Measurements from ENCODE around the gene TERT. TPM values are rescaled to one million over a fixed set of nuclear protein-coding genes. Genes with fewer than 3 reads are reported as not detected.

The TERT gene
- total RNA-seq, 4 donors from 2014 or later, result not detected

DNA sequence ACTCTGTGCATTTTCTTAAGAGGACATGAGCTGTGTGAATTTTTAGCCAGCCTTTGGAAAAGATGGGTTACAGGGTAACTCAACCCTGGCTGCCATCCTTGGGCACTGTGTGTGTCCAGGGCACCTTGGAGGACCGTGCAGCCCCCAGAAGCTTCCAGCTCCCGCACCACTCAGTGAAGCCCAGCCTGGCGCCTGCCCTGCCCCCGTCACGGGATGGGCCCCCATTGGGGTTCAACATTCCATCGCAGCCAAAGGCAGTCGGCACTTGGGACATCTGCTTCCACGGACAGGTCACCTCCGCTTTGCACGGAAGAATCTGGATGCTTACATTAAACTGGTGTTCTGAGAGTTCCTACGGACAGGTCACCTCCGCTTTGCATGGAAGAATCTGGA lies 71.6 kb downstream of the TERT start:
- Histone ChIP-seq H3K9me3 (no peaks in the 10 kb centered on the region), H3K4me1 (no peaks in the 10 kb centered on the region), H3K27me3 (peaks cover 37% of the 10 kb centered on the region), H3K4me3 (no peak overlapping the region), H3K27ac (no peak overlapping the region), H3K36me3 (no peaks in the 10 kb centered on the region)
- DNase-seq (ENCODE audit: low spot score in 2 of 2), result no peak
- WGBS, result 87% methylated on average over 6 of the region's 12 CpGs
- TF ChIP-seq EP300 (IDR thresholded peaks at IDR 0.05) (no peak), POLR2AphosphoS5 (IDR thresholded peaks at IDR 0.05) (no peak)

DNA sequence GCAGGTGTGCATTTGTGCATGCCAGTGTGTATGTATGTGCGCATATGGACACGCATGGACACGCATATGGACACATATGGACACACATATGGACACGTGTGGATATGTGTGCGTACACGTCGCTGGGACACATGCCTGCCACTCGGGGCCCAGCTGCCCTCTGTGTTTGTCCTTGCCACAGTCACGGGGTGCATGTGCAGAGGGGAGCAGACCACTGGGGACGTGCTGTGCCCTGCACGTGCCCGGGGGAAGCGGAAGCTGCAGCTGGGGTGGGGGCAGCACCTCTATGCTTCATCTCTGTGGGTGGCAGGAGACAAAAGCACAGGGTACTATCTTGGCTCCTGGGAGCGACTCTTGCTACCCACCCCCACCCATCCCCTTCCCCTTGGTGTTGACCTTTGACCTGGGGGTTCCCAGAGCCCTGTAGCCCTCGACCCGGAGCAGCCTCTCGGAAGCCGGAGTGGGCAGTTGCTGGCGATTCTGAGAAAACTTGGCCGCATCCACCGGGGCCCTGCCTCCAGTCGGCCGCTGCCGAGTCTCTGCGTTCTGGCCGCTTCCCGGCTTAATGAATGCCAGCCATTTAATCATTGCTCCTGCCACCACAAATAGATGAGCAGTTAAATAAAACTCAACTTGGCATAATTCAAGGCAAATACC lies 72.1 kb downstream of the TERT start:
- WGBS, result 77% methylated on average over 13 of the region's 27 CpGs
- no peak for DNase-seq (ENCODE audit: low spot score in 2 of 2)
- Histone ChIP-seq H3K36me3 (no peaks in the 10 kb centered on the region), H3K4me3 (no peak overlapping the region), H3K9me3 (no peaks in the 10 kb centered on the region), H3K27ac (no peak overlapping the region), H3K27me3 (peaks cover 37% of the 10 kb centered on the region), H3K4me1 (no peaks in the 10 kb centered on the region)
- no peak for TF ChIP-seq EP300 (IDR thresholded peaks at IDR 0.05)
- TF ChIP-seq, protein P1, sequence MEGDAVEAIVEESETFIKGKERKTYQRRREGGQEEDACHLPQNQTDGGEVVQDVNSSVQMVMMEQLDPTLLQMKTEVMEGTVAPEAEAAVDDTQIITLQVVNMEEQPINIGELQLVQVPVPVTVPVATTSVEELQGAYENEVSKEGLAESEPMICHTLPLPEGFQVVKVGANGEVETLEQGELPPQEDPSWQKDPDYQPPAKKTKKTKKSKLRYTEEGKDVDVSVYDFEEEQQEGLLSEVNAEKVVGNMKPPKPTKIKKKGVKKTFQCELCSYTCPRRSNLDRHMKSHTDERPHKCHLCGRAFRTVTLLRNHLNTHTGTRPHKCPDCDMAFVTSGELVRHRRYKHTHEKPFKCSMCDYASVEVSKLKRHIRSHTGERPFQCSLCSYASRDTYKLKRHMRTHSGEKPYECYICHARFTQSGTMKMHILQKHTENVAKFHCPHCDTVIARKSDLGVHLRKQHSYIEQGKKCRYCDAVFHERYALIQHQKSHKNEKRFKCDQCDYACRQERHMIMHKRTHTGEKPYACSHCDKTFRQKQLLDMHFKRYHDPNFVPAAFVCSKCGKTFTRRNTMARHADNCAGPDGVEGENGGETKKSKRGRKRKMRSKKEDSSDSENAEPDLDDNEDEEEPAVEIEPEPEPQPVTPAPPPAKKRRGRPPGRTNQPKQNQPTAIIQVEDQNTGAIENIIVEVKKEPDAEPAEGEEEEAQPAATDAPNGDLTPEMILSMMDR (IDR thresholded peaks at IDR 0.05), result no peak
- TF ChIP-seq POLR2AphosphoS5 (IDR thresholded peaks at IDR 0.05), result no peak

DNA sequence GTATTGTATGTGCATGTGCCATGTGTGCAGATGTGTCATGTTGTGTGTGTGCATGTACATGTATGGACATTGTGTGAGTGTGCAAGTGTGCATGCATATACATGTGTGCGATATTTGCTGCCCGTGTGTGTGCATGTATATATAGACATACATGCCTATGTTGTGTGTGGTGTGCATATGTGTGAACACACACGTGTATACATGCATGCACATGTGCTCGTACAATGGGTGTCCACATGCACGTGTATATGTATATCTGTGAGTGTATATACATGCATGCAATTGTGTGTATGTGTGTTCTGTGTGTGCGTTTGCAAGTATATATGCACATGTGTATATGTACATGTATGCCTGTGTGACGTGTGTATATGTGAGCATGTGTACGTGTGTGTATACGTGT lies 72.7 kb downstream of the TERT start:
- no peak for TF ChIP-seq POLR2AphosphoS5 (IDR thresholded peaks at IDR 0.05)
- no peak for TF ChIP-seq EP300 (IDR thresholded peaks at IDR 0.05)
- TF ChIP-seq POLR2A (IDR thresholded peaks at IDR 0.05), result no peak
- TF ChIP-seq, protein P1 (IDR thresholded peaks at IDR 0.05), result no peak
- WGBS, result 95% methylated on average over 7 of the region's 9 CpGs
- Histone ChIP-seq H3K9me3 (no peaks in the 10 kb centered on the region), H3K27ac (no peak overlapping the region), H3K4me1 (no peaks in the 10 kb centered on the region), H3K27me3 (peaks cover 40% of the 10 kb centered on the region), H3K36me3 (no peaks in the 10 kb centered on the region), H3K4me3 (no peak overlapping the region)
- no peak for DNase-seq (ENCODE audit: low spot score in 2 of 2)

DNA sequence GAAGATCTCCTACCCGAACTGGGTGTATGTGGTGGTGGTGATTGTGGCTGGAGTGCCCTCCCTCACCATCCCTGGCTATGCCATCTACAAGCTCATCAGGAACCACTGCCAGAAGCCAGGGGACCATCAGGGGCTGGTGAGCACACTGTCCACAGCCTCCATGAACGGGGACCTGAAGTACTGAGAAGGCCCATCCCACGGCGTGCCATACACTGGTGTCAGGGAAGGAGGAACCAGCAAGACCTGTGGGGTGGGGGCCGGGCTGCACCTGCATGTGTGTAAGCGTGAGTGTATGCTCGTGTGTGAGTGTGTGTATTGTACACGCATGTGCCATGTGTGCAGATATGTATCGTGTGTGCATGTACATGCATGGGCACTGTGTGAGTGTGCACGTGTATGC lies 73.1 kb downstream of the TERT start:
- 92% methylated on average over 10 of the region's 10 CpGs for whole genome bisulfite sequencing
- H3K4me3 ChIP-seq, result no peak overlapping the region
- H3K36me3 ChIP-seq, result no peaks in the 10 kb centered on the region
- H3K9me3 ChIP-seq, result no peaks in the 10 kb centered on the region
- no peak overlapping the region for H3K27ac ChIP-seq
- peaks cover 41% of the 10 kb centered on the region for H3K27me3 ChIP-seq
- H3K4me1 ChIP-seq, result no peaks in the 10 kb centered on the region
- TF ChIP-seq, protein P1 (IDR thresholded peaks at IDR 0.05), result no peak
- no peak for DNase-seq (ENCODE audit: low spot score in 2 of 2)

DNA sequence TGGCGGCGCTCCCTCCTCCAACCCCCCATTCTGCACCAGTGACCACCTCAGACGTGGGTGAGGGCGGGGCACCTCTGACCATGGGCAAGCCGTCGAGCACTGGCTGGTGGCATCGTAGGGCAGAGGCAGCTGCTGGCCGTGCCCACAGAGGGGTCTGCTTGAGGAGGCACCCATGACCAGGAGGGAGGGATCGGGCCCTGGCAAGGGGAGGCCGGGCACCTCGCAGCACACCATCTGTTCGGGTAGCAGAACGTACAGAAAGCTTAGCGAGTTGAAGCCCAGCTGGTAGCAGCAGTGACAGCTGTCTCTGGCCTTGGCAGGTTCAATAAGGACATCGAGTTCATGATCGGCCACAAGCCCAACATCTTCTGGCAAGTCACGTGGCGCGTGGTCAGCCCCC lies 74.0 kb downstream of the TERT start:
- H3K9me3 ChIP-seq, result no peaks in the 10 kb centered on the region
- WGBS, result 87% methylated on average over 10 of the region's 19 CpGs
- peaks cover 35% of the 10 kb centered on the region for H3K27me3 ChIP-seq
- no peak overlapping the region for H3K4me3 ChIP-seq
- no peak for TF ChIP-seq POLR2AphosphoS5 (IDR thresholded peaks at IDR 0.05)
- TF ChIP-seq, protein P1 (IDR thresholded peaks at IDR 0.05), result no peak
- no peak for TF ChIP-seq EP300 (IDR thresholded peaks at IDR 0.05)
- no peak for DNase-seq (ENCODE audit: low spot score in 2 of 2)
- H3K4me1 ChIP-seq, result no peaks in the 10 kb centered on the region
- H3K36me3 ChIP-seq, result no peaks in the 10 kb centered on the region
- H3K27ac ChIP-seq, result no peak overlapping the region

DNA sequence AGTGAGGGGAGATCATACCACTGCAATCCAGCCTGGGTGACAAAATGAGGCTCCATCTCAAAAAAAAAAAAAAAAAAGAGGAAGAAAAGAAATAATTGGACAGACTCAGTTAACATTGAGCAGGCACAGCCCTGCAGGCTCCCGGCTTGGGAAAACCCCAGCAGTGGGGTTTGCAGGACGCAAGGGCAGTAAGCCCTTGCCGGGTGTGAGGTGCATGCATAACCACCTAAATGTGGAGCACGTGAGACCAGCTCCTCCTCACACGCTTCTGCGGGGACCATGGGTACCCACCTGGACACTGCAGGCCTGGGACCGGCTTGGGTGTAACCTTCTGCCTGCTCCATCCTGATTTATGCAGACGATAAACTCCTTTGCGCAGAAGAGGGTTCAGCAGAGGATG lies 74.5 kb downstream of the TERT start:
- TF ChIP-seq EP300 (IDR thresholded peaks at IDR 0.05) (no peak), POLR2AphosphoS5 (IDR thresholded peaks at IDR 0.05) (no peak), POLR2A (IDR thresholded peaks at IDR 0.05) (no peak)
- TF ChIP-seq, protein P1 (IDR thresholded peaks at IDR 0.05), result no peak
- WGBS, result 77% methylated on average over 9 of the region's 9 CpGs
- Histone ChIP-seq H3K4me1 (no peaks in the 10 kb centered on the region), H3K27ac (no peak overlapping the region), H3K36me3 (no peaks in the 10 kb centered on the region), H3K9me3 (no peaks in the 10 kb centered on the region), H3K4me3 (no peak overlapping the region), H3K27me3 (peaks cover 30% of the 10 kb centered on the region)
- DNase-seq (ENCODE audit: low spot score in 2 of 2), result no peak
